ENCODE results near the gene POLR1D.

POLR1D gene

DNA sequence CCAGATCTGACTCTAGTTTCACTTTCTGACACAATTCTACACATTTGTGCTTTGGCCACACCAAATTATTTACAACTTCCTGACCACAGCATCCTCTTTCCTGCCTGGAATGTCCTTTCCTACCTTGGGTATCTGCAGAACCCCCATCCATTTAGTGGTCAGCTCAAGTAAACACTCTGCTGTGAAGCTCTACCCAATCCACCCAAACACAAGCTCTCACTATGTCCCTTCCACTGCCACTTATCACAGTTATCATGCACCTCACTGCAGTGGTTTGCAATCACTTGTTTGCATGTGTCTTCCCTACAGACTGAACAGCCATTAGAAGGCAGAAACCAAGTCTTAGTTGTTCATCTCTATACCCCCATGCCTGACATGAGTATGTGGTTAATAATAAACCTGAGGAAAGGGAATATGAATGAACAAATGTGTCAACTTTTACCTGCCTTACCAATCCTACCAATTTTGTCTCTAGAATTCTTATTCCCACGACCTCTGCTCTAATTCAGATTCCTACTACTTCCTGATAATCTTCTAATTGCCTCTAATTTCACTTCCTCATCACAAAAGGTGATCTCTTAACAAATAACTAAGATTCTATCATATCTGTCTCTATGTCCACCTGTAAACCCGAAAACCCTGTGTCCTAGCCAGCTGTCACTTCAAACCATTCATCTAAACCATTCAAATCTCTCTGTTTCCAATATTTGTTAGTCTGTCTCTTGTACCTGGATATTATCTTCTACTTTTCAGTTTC lies 26.5 kb upstream of the POLR1D start:
- Histone ChIP-seq H3K36me3 (replicated peaks) (no peaks in the 10 kb centered on the region), H3K27ac (no peak overlapping the region), H3K27me3 (replicated peaks) (no peaks in the 10 kb centered on the region), H3K4me3 (ENCODE audit: low read depth, low read length) (no peak overlapping the region)
- in situ Hi-C loops (cut with HindIII; ENCODE audit: low pct_ligation_motif_present, low sequenced_read_pairs): no loop called here
- TF ChIP-seq, protein P1, sequence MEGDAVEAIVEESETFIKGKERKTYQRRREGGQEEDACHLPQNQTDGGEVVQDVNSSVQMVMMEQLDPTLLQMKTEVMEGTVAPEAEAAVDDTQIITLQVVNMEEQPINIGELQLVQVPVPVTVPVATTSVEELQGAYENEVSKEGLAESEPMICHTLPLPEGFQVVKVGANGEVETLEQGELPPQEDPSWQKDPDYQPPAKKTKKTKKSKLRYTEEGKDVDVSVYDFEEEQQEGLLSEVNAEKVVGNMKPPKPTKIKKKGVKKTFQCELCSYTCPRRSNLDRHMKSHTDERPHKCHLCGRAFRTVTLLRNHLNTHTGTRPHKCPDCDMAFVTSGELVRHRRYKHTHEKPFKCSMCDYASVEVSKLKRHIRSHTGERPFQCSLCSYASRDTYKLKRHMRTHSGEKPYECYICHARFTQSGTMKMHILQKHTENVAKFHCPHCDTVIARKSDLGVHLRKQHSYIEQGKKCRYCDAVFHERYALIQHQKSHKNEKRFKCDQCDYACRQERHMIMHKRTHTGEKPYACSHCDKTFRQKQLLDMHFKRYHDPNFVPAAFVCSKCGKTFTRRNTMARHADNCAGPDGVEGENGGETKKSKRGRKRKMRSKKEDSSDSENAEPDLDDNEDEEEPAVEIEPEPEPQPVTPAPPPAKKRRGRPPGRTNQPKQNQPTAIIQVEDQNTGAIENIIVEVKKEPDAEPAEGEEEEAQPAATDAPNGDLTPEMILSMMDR (IDR thresholded peaks at IDR 0.05; ENCODE audit: low read depth, low read length, missing control alignments): no peak
- no peak for DNase-seq

DNA sequence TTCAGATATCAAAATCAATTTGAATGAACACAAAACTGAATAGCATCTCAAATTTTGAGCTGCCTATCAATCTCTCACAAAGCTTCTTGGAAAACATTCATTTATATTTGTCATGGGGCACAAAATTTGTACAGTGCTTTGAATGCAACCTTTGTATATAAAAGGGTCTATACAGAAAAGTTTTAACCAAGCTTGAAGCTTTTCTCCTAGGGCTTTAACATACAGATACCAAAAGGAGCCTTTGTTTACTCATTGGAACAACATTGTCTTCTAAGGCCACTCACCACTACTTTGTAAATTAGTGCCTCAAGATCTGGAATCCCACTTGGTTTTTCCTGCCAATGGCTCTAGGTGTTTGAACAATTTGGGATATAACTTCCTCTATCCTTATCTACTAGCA lies 22.6 kb upstream of the POLR1D start:
- H3K27me3 ChIP-seq (replicated peaks): no peaks in the 10 kb centered on the region
- H3K27ac ChIP-seq: no peak overlapping the region
- H3K4me3 ChIP-seq (ENCODE audit: low read depth, low read length): no peak overlapping the region
- no peak for DNase-seq
- in situ Hi-C loops (cut with HindIII; ENCODE audit: low pct_ligation_motif_present, low sequenced_read_pairs): no loop called here
- TF ChIP-seq, protein P1 (IDR thresholded peaks at IDR 0.05; ENCODE audit: low read depth, low read length, missing control alignments): no peak
- no peaks in the 10 kb centered on the region for H3K36me3 ChIP-seq (replicated peaks)

DNA sequence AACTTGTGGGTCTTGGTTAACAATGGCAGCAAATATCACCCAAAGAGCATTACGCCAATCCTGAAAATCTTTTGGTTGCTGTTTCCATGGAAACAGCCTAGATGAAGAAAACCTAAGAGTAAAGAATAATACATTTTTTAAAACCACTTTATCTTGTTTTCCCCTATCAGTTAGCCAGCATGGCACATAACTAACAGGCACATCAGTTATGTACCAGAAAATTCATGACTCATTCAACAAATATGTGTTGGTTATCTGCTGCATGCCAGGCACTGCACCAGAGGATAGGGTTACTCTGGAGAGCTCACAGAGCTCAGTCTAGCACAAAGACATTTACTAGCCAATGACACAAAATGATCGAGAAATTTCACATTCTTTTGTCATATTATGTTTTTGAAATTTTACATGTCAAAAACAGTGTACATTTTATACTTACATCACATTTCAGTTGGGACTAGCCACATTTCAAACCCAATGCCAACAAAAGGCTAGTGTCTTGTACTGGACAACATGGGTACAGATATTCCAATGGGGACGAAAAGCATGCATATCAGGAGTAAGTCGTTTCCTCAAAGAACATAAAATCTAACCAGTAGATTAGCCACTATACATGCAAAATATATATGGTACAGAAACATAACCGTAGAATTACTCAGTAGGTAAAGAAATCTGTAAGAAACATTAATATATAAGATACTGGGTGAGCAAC lies 21.7 kb upstream of the POLR1D start:
- H3K4me3 ChIP-seq (ENCODE audit: low read depth, low read length): no peak overlapping the region
- peak; percentile 76 for DNase-seq
- TF ChIP-seq, protein P1 (IDR thresholded peaks at IDR 0.05; ENCODE audit: low read depth, low read length, missing control alignments): no peak

DNA sequence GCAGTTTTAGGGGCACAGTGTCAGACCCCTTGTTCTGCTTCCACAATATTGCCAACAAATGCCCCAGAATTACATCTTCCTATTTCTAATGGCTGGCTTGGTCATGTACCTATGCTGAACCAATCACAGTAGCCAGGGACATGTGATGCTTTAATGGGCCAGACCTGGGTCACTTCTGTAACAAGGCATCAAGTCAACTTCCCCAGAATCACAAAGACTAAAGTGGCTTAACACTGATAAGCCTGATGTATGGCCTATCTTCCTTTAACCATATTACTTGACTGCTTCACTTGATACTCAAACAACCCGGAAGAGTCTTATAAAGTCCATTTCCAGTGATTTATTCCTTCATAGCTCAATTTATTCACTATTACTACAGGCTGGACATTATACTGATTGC lies 21.0 kb upstream of the POLR1D start:
- Histone ChIP-seq H3K4me3 (ENCODE audit: low read depth, low read length) (no peak overlapping the region), H3K36me3 (replicated peaks) (no peaks in the 10 kb centered on the region), H3K27me3 (replicated peaks) (no peaks in the 10 kb centered on the region), H3K27ac (no peak overlapping the region)
- no peak for DNase-seq
- TF ChIP-seq, protein P1 (IDR thresholded peaks at IDR 0.05; ENCODE audit: low read depth, low read length, missing control alignments): no peak
- in situ Hi-C loops (cut with HindIII; ENCODE audit: low pct_ligation_motif_present, low sequenced_read_pairs): no loop called here

More for the DNA sequence above, 21.7 kb upstream of the POLR1D start:
- H3K36me3 ChIP-seq (replicated peaks): no peaks in the 10 kb centered on the region
- in situ Hi-C loops (cut with HindIII; ENCODE audit: low pct_ligation_motif_present, low sequenced_read_pairs): no loop called here
- H3K27me3 ChIP-seq (replicated peaks): no peaks in the 10 kb centered on the region
- peak overlapping the region; percentile 38 for H3K27ac ChIP-seq

DNA sequence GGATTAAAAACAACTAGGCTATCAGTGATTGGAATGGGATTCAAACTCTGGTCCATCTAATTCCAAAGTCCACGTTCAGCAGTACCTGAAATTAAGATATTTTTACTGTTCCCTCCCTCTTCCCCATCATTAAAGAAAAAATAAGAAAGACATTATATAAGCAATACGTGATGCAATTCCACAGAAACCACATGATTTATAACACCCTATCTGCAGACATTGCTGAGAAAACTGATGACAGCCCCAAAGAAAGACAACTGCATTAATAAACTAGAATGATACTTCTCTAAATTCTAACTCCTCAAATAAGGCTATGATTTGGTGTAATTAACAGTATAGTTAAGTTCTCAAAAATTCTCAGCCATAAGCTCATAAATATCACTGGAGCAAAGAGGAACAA lies 20.5 kb upstream of the POLR1D start:
- DNase-seq: no peak
- H3K4me3 ChIP-seq (ENCODE audit: low read depth, low read length): no peak overlapping the region
- H3K36me3 ChIP-seq (replicated peaks): no peaks in the 10 kb centered on the region
- TF ChIP-seq, protein P1 (IDR thresholded peaks at IDR 0.05; ENCODE audit: low read depth, low read length, missing control alignments): no peak
- no peak overlapping the region for H3K27ac ChIP-seq
- in situ Hi-C loops (cut with HindIII; ENCODE audit: low pct_ligation_motif_present, low sequenced_read_pairs): no loop called here
- H3K27me3 ChIP-seq (replicated peaks): no peaks in the 10 kb centered on the region
